ENCODE results near the gene RPRD1A. TPM values are rescaled to one million over a fixed set of nuclear protein-coding genes. Genes with fewer than 3 reads are reported as not detected.

The RPRD1A gene
- total RNA-seq, 4 donors from 2014 or later, result 81.4 to 103 (median 92.4) TPM

GRCh38 chr18:35982409-35983114, 84.8 kb downstream of the RPRD1A start:
- H3K36me3 ChIP-seq, result peaks cover 0 to 65% of the 10 kb centered on the region in 2 donors

GRCh38 chr18:35979112-35979511, 88.2 kb downstream of the RPRD1A start:
- Histone ChIP-seq H3K9me3 (no peaks in the 10 kb centered on the region), H3K4me1 (peaks cover 0 to 12% (median 0%) of the 10 kb centered on the region in 3 donors), H3K36me3 (peaks cover 0 to 87% of the 10 kb centered on the region in 2 donors), H3K4me3 (no peak overlapping the region), H3K27ac (no peak overlapping the region), H3K27me3 (no peaks in the 10 kb centered on the region)
- TF ChIP-seq CTCF (IDR thresholded peaks at IDR 0.05) (no peak), EP300 (IDR thresholded peaks at IDR 0.05) (no peak), POLR2AphosphoS5 (IDR thresholded peaks at IDR 0.05) (no peak), POLR2A (IDR thresholded peaks at IDR 0.05) (no peak)
- no peak for ATAC-seq

More at GRCh38 chr18:35982409-35983114, 84.8 kb downstream of the RPRD1A start:
- no peaks in the 10 kb centered on the region for H3K27me3 ChIP-seq
- TF ChIP-seq POLR2A (IDR thresholded peaks at IDR 0.05) (no peak), EP300 (IDR thresholded peaks at IDR 0.05) (no peak), CTCF (IDR thresholded peaks at IDR 0.05) (no peak), POLR2AphosphoS5 (IDR thresholded peaks at IDR 0.05) (no peak)
- no peaks in the 10 kb centered on the region for H3K4me1 ChIP-seq
- no peaks in the 10 kb centered on the region for H3K9me3 ChIP-seq
- ATAC-seq, result no peak
- no peak overlapping the region for H3K4me3 ChIP-seq
- WGBS, 2 donors (ENCODE audit: low coverage in 1 of 2), result 61 to 86% methylated on average over 2 of the region's 2 CpGs
- no peak overlapping the region for H3K27ac ChIP-seq

GRCh38 chr18:35974181-35974580, 93.2 kb downstream of the RPRD1A start:
- Histone ChIP-seq H3K27me3 (no peaks in the 10 kb centered on the region), H3K9me3 (no peaks in the 10 kb centered on the region), H3K4me3 (no peak overlapping the region), H3K36me3 (peaks cover 0 to 46% of the 10 kb centered on the region in 2 donors), H3K27ac (no peak overlapping the region), H3K4me1 (peaks cover 7 to 38% (median 8%) of the 10 kb centered on the region in 3 donors)
- ATAC-seq, result no peak
- WGBS, 2 donors (ENCODE audit: low coverage in 1 of 2), result 65 to 73% methylated on average over 3 of the region's 3 CpGs
- TF ChIP-seq POLR2A (IDR thresholded peaks at IDR 0.05), result no peak
- no peak for TF ChIP-seq EP300 (IDR thresholded peaks at IDR 0.05)
- no peak for TF ChIP-seq POLR2AphosphoS5 (IDR thresholded peaks at IDR 0.05)
- no peak for TF ChIP-seq CTCF (IDR thresholded peaks at IDR 0.05)

GRCh38 chr18:35973650-35974049, 93.7 kb downstream of the RPRD1A start:
- Histone ChIP-seq H3K4me1 (peaks cover 7 to 38% (median 8%) of the 10 kb centered on the region in 3 donors), H3K27ac (no peak overlapping the region), H3K4me3 (peak overlapping the region in 1 of 2 donors; percentile 69), H3K27me3 (no peaks in the 10 kb centered on the region), H3K36me3 (peaks cover 0 to 41% of the 10 kb centered on the region in 2 donors), H3K9me3 (no peaks in the 10 kb centered on the region)
- TF ChIP-seq POLR2A (IDR thresholded peaks at IDR 0.05), result no peak
- TF ChIP-seq CTCF (IDR thresholded peaks at IDR 0.05), result no peak
- TF ChIP-seq POLR2AphosphoS5 (IDR thresholded peaks at IDR 0.05), result no peak
- no peak for ATAC-seq
- WGBS, 2 donors (ENCODE audit: low coverage in 1 of 2), result 81 to 83% methylated on average over 4 to 10 of the region's 12 CpGs
